Small intestine (tissue), 7 donors: ENCODE results near the gene C6orf136. TPM values are rescaled to one million over a fixed set of nuclear protein-coding genes. Genes with fewer than 3 reads are reported as not detected.

ENCODE experiments used
- DNase-seq, 2 donors: peaks; one replicate each; pipeline versions ENCODE4 v3.0.0 to v3.0.0-alpha.2; 2013
- FAIRE-seq: peaks from 2 replicates; lab custom pipeline; 2012; peaks lifted over from hg19 to GRCh38; lab: Jason Lieb, UNC
- H3K27ac ChIP-seq, 3 donors: one replicate each; pipeline ENCODE4 v1.5.1; 2013; ENCODE audit warnings: low read length in 2 of 3, mild to moderate bottlenecking in 2 of 3, control low read depth in 1 of 3, inconsistent platforms in 1 of 3, low read depth in 1 of 3, moderate library complexity in 1 of 3
- H3K27me3 ChIP-seq, 3 donors: one replicate each; pipeline ENCODE4 v1.6.1; 2013; ENCODE audit warnings: low read length in 3 of 3, inconsistent platforms in 1 of 3; ENCODE audit not compliant: control insufficient read depth in 3 of 3, insufficient read depth in 3 of 3
- H3K36me3 ChIP-seq, 3 donors: one replicate each; pipeline ENCODE4 v1.6.1; 2013; ENCODE audit warnings: low read length in 3 of 3, inconsistent platforms in 1 of 3, low read depth in 1 of 3, mild to moderate bottlenecking in 1 of 3, moderate library complexity in 1 of 3; ENCODE audit not compliant: control insufficient read depth in 3 of 3, insufficient read depth in 2 of 3
- H3K4me1 ChIP-seq, 3 donors: one replicate each; pipeline ENCODE4 v1.6.1; 2013; ENCODE audit warnings: low read length in 2 of 3, inconsistent platforms in 1 of 3, low read depth in 1 of 3, mild to moderate bottlenecking in 1 of 3, moderate library complexity in 1 of 3; ENCODE audit not compliant: control insufficient read depth in 3 of 3, insufficient read depth in 2 of 3
- H3K4me3 ChIP-seq, 3 donors: one replicate each; pipeline ENCODE4 v1.5.1; 2013; ENCODE audit warnings: low read length in 3 of 3, control low read depth in 1 of 3, inconsistent platforms in 1 of 3, low read depth in 1 of 3, mild to moderate bottlenecking in 1 of 3, moderate library complexity in 1 of 3
- H3K9me3 ChIP-seq, 2 donors: one replicate each; pipeline ENCODE4 v1.6.1; 2013; ENCODE audit warnings: low read depth in 1 of 2, low read length in 1 of 2; ENCODE audit not compliant: control insufficient read depth in 2 of 2, insufficient read depth in 1 of 2
- WGBS, 3 donors: extraction: QIAGEN DNeasy Blood & Tissue Kit; methylation state at CpG; one replicate each; pipeline ENCODE4 v1.1.7; 2013; 5-methylcytosine and 5-hydroxymethylcytosine counted together
- polyA plus RNA-seq, 4 donors: library from polyadenylated mRNA; stranded (reverse) in 3 of 4; unstranded in 1 of 4; fragments of 200-250 nt in 3 of 4; fragments of 120-200 nt in 1 of 4; gene quantifications; one replicate each; pipeline versions ENCODE4 v1.2.1 to v1.2.3, GENCODE V29; 2013
- donor health status: healthy with polysubstance abuse.
- donor health status: control.
- donor health status: control.
- donor health status: Bipolar disorder and iron deficiency.
- donor health status: healthy.

The C6orf136 gene
- polyA plus RNA-seq, 4 donors, result 32.6 to 125 (median 59.7) TPM

DNA sequence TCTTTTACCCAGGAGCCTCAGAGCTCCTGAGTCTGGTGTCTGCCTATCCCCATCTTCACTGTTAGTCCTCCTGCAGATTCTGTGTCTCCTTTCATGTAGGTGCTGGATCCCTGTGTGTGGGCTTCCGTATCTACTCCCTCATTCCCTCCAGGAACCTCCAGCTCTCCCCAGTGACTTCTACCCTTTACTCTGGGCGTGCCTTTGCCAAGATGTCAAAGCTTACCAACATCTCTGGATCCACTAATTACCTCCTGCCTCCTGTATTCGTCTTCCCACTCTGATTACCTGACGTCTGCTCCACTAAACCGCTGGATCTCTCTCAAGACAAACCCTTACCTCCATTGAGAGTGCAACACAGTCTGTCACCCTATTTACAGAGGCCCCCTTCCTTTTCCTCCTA lies 2.2 kb upstream of the C6orf136 start:
- no peak overlapping the region for H3K4me3 ChIP-seq
- 26 to 67% (median 30%) methylated on average over 5 of the region's 5 CpGs for WGBS, 3 donors
- FAIRE-seq (no peak), DNase-seq (peak; percentile 29 to 67)
- no peaks in the 10 kb centered on the region for H3K9me3 ChIP-seq
- H3K27ac ChIP-seq, result peak overlapping the region in 1 of 3 donors; percentile 4
- H3K4me1 ChIP-seq, result peaks cover 0 to 24% (median 2%) of the 10 kb centered on the region in 3 donors
- peaks cover 4 to 57% (median 6%) of the 10 kb centered on the region in 3 donors for H3K36me3 ChIP-seq
- no peaks in the 10 kb centered on the region for H3K27me3 ChIP-seq

DNA sequence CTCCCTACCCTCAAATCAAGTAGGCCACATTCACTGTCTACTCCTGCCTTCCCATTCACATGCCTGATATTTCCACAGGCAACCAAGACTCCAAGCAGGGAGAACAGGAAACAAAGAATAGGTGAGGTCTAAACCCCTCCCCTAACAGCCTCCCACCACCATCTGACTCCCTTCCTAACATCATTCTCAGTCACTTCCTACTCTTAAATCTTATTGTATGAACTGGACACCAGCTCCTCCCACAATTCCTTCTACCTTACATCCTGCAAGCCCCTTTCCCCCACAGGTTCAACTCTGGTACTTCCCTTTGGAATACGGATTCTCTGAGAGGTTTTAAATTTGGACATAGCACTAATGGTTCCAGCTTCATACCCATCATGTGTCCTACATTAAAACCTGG lies 944 bp upstream of the C6orf136 start:
- H3K27me3 ChIP-seq, result no peaks in the 10 kb centered on the region
- H3K4me1 ChIP-seq, result peaks cover 0 to 24% (median 2%) of the 10 kb centered on the region in 3 donors
- DNase-seq (no peak), FAIRE-seq (no peak)
- H3K9me3 ChIP-seq, result no peaks in the 10 kb centered on the region
- 59 to 81% (median 71%) methylated on average over 1 of the region's 1 CpG for WGBS, 3 donors
- H3K27ac ChIP-seq, result no peak overlapping the region
- H3K36me3 ChIP-seq, result peaks cover 4 to 57% (median 6%) of the 10 kb centered on the region in 3 donors
- H3K4me3 ChIP-seq, result peak overlapping the region in 1 of 3 donors; percentile 71

DNA sequence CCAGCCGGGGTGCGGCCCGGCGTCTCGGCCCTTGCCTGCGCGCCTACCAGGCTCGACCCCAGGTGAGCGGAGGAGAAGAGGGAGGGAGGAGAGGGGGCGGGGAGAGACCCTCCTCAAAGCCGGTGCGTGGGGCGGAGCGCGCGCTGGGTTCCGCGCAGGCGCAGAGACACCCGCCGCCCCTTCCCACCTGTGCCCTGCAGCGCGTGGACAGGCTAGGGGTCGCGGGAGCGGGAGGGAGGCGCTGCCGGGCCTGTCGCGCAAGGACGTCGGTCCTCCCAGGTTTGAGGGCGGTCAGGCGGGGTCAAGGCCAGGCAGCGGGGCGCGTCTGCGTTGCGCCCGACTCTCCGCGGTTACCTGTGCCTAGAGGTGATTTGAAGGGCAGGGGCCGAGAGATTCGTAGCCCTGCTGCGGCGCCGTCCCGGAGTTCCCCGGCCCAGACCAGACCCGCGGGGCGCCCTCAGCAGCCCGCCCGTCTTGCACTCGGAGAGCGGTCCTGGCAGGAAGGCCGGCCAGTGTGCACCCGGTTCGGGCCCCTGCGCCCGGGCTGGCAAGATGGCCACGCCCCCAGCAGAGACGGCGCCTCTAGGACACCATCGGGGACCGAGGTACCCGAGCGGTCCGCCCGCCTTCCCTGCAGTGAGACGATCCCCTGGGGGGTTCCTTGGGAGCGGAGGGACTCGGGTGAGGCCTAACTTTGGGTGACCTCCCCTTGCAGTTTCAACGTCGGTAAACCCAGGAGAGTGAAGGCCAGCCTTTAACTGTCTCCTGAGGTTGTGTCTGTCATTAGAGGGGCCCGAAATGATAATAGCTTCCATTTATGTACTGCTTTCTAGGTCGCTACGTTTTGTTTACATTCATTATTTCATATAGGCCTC lies 546 bp downstream of the C6orf136 start:
- H3K4me1 ChIP-seq, result peaks cover 0 to 24% (median 2%) of the 10 kb centered on the region in 3 donors
- 0% methylated on average over 55 to 78 of the region's 78 CpGs for WGBS, 3 donors
- H3K27ac ChIP-seq, result peak overlapping the region; percentile 93 to 99 (median 97)
- H3K36me3 ChIP-seq, result peaks cover under 1 to 55% (median 8%) of the 10 kb centered on the region in 3 donors
- no peak for FAIRE-seq
- no peaks in the 10 kb centered on the region for H3K9me3 ChIP-seq
- peak overlapping the region; percentile 63 to 92 (median 71) for H3K4me3 ChIP-seq
- DNase-seq, result peak; percentile 72 to 89
- no peaks in the 10 kb centered on the region for H3K27me3 ChIP-seq

DNA sequence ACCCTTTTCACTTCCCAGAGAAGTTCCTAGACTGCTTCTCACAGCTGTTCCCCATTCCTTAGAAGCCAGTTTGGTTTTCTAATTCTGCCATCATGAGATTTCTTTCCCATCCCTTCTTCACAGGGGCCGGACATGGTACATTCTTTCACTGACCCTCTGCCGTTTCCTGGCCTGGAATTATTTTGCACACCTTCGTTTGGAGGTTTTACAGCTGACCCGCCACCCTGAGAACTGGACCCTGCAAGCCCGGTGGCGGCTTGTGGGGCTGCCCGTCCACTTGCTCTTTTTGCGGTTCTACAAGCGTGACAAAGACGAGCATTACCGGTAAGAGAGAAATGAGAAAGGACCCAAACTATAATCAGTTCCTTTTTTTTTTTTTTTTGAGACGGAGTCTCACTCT lies 4.2 kb downstream of the C6orf136 start:
- Histone ChIP-seq H3K27ac (no peak overlapping the region), H3K9me3 (no peaks in the 10 kb centered on the region), H3K4me1 (peaks cover 0 to 6% (median 0%) of the 10 kb centered on the region in 3 donors), H3K36me3 (peaks cover 15 to 66% (median 16%) of the 10 kb centered on the region in 3 donors), H3K4me3 (no peak overlapping the region), H3K27me3 (no peaks in the 10 kb centered on the region)
- FAIRE-seq (no peak), DNase-seq (no peak)
- WGBS, 3 donors, result 88 to 94% (median 92%) methylated on average over 11 to 12 of the region's 12 CpGs

DNA sequence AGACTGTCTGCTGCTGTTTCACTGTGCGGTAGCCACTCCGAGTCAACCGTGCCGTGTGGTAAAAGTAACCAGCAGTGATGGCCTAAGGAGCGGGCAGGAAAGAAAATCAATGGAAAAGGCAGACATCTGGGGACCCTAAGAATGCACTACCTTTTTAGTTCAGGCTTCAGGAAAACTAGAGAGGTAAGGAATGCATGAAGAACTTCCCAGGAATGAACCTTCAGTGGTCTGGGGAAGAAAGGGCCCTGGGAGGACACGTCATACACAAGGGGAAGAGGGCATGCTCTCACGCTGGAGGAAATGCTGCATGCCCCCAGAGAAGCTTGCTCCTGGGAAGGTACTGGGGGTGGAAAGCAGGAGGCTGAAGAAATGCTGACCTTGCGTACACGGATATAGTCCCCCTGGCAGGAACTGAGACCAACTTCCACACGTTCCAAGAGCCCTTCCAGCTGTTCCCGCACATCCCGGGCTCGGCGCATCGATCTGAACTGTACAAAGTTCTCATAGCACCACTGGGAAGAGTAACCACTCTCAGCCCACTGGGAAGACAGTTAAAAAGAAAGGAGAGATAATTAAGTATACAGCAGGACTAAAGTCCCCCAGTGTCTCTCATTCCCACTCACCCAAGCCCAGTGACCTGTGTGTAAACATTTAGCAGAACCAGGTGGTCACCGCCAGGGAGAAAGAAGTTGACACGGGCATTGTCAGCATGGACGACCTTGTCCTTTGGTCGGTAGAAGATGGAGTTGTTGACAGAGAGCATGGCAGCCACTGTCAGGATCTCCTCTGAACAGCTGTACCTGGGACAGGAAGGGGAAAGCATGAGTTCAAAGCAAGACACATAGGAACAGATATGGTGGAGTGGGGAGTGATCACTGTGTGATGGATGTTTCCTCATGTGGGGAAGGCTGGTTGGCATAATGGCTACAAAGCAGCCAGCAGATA lies 8.1 kb downstream of the C6orf136 start:
- Histone ChIP-seq H3K4me1 (no peaks in the 10 kb centered on the region), H3K9me3 (no peaks in the 10 kb centered on the region), H3K27ac (no peak overlapping the region), H3K36me3 (peaks cover 30 to 91% (median 35%) of the 10 kb centered on the region in 3 donors), H3K27me3 (no peaks in the 10 kb centered on the region), H3K4me3 (no peak overlapping the region)
- FAIRE-seq (no peak), DNase-seq (no peak)
- WGBS, 3 donors, result 87 to 91% (median 88%) methylated on average over 19 of the region's 19 CpGs

DNA sequence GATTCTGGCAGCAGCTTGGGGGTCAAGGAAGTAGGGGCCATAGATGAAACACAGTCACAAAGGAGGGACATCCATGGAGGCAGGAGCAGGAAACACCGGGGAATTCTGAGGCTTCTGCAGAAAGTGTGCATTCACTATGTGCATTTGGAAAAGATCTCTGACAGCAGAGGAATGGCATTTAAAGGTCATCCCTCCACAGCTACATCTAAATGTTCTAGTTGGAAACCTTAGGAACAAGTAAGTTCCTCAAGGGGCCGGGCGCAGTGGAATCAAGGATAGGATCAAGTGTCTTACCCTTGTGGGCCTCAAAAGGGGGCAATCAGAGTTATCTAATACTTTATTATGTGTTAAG lies 8.8 kb downstream of the C6orf136 start:
- DNase-seq (no peak), FAIRE-seq (no peak)
- Histone ChIP-seq H3K9me3 (no peaks in the 10 kb centered on the region), H3K4me1 (no peaks in the 10 kb centered on the region), H3K4me3 (no peak overlapping the region), H3K27me3 (no peaks in the 10 kb centered on the region), H3K36me3 (peaks cover 30 to 91% (median 37%) of the 10 kb centered on the region in 3 donors), H3K27ac (no peak overlapping the region)
- 97 to 100% (median 99%) methylated on average over 3 of the region's 3 CpGs for WGBS, 3 donors

DNA sequence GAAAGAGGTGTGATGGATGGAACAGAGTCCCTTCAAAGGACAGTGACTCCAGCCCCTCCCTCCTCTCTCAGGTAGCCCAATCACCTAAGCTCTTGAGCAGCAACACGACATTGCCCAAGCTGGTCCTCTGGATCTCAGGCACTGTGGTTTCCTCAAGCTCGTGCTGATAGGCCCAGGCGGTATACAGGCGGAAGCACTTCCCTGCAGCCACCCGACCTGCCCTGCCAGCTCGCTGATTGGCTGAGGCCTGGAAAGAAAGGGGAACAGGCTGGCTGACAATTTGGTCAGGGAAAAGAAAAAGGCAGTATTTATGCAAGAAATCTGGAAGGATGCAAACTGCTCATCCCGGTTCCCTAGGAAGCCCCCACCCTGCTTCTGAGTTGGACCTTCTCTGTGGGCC lies 9.6 kb downstream of the C6orf136 start:
- Histone ChIP-seq H3K36me3 (peaks cover 28 to 89% (median 40%) of the 10 kb centered on the region in 3 donors), H3K9me3 (no peaks in the 10 kb centered on the region), H3K4me3 (no peak overlapping the region), H3K4me1 (no peaks in the 10 kb centered on the region), H3K27ac (no peak overlapping the region), H3K27me3 (no peaks in the 10 kb centered on the region)
- FAIRE-seq (no peak), DNase-seq (no peak)
- 71 to 82% (median 79%) methylated on average over 7 of the region's 7 CpGs for whole genome bisulfite sequencing, 3 donors

DNA sequence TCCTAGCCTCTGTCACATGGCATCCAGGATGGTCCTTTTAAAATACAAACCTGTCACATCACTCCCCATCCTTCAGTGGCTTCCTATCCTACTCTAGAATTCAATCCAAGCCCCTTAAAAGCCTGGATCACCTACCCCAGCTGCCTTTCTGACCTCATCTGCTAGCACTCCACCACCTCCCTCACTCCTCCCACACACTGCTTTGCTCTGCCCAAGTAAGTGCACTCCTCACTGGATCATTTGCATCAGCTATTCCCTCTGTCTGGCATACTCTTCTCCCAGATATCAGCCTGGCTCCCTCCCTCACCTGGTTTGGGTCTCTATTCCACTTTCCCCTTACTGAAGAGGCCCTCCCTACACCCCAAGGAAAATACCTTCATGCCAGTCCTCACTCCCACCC lies 10.5 kb downstream of the C6orf136 start:
- Histone ChIP-seq H3K27me3 (no peaks in the 10 kb centered on the region), H3K36me3 (peaks cover 35 to 92% (median 46%) of the 10 kb centered on the region in 3 donors), H3K4me1 (no peaks in the 10 kb centered on the region), H3K9me3 (no peaks in the 10 kb centered on the region), H3K27ac (no peak overlapping the region), H3K4me3 (no peak overlapping the region)
- no peak for FAIRE-seq
- no peak for DNase-seq
